ENCODE data around the gene UBL7.

DNA sequence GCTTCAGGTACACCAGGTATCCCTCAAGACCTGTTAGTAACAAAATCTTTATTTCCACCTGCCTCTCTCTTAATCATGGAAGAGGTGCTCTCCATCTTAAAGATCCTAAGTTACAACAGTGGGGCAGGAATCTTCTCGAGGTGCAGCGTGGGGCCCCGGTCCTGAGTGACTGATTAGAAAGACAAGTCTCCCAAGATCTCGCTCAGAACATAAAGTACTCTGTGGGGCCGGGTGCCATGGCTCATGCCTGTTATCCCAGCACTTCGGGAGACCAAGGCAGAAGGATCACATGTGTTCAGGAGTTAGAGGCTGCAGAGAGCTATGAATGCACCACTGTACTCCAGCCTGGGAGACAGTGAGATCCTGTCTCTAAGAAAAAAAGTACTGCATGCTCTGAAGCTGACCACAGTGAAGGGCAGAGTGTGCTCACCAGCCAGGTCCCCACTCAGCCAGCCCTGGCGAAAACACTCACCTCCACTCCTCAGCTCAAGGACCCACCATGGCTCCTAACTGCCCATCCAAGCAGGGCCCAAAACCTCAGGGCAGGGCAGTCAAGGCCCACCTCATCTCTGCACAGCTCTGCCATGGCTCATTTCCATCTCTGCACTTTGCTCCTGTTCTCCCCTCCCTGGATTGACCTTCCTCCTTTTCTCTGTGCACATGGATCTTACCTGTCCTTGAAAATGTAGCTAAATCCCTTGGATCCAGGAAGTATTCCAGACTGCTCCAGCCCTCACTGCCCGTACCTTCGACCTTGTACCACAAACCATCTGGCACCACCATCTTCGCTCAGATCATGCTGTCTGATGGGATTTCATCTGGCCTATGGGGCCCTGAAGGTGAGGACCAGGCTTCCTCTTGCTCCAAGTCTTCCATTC, 34.3 kb downstream of the UBL7 start:
- TF ChIP-seq CTCF (IDR thresholded peaks at IDR 0.05) (no peak), POLR2A (IDR thresholded peaks at IDR 0.05) (no peak)
